ENCODE measurements around the gene SLC37A3. TPM values are rescaled to one million over a fixed set of nuclear protein-coding genes. Genes with fewer than 3 reads are reported as not detected.
"Not testable (repeated sequence)": the region's sequence is repeated elsewhere in the genome, so short reads cannot be mapped to it uniquely, and the experiment has no call there.

The SLC37A3 gene
- total RNA-seq, 1 experiment from 2014 or later = 52.7 TPM

DNA sequence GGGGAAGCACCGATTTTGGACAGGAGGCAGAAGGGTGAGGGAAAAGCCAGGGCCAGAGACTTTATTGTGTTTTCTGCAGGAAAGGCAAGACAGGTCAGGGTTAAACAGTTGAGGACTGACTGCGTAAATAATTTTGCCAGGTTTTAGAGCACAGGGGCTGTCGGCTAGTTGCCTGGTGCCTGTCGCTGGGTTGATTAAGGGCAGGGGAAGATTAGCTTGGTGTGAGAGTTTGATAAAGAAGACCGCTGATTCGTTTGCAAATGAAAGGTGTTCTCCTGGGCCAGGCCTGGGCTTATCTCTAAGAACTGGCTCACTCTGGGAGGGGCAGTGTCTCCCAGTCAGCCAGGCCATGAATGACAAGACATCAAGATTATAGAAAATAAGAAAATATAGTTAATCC, 75.6 kb downstream of the SLC37A3 start:
- Histone ChIP-seq H3K27ac (ENCODE audit: insufficient read length, low read depth, low read length) (no peak overlapping the region), H3K9ac (ENCODE audit: extremely low read depth, insufficient read length, low read length) (no peak overlapping the region), H3K9me3 (ENCODE audit: control insufficient read depth, low read depth, low read length) (no peaks in the 10 kb centered on the region), H2BK15ac (ENCODE audit: low read depth, low read length) (no peak overlapping the region), H3T11ph (ENCODE audit: low read length) (no peak overlapping the region), H3K27me3 (ENCODE audit: insufficient read depth, low read length) (no peaks in the 10 kb centered on the region), H2BK120ac (ENCODE audit: low read depth, low read length, poor library complexity, severe bottlenecking) (no peak overlapping the region), H3K23me2 (ENCODE audit: insufficient read length, low read depth, low read length, poor library complexity, severe bottlenecking) (no peaks in the 10 kb centered on the region), H4K8ac (replicated peaks; ENCODE audit: insufficient read length, low read depth, low read length) (no peak overlapping the region), H2AFZ (ENCODE audit: low read length) (no peak overlapping the region), H2BK20ac (ENCODE audit: low read depth, low read length, poor library complexity, severe bottlenecking) (no peak overlapping the region), H3K56ac (ENCODE audit: insufficient read length, low read depth, low read length) (no peak overlapping the region), H2BK12ac (ENCODE audit: insufficient read length, low read depth, low read length) (no peak overlapping the region), H3K79me2 (ENCODE audit: insufficient read depth, low read length) (no peaks in the 10 kb centered on the region), H4K91ac (ENCODE audit: insufficient read length, low read depth, low read length) (no peak overlapping the region), H3K18ac (ENCODE audit: insufficient read length, low read depth, low read length) (no peak overlapping the region), H4K5ac (ENCODE audit: insufficient read length, low read depth, low read length) (no peak overlapping the region), H2BK5ac (ENCODE audit: insufficient read length, low read length) (no peak overlapping the region), H3K4me1 (ENCODE audit: insufficient read depth, low read length) (peaks cover 2% of the 10 kb centered on the region; the same call in 1 of the 2 replicates), H3K23ac (ENCODE audit: insufficient read length, low read depth, low read length) (no peak overlapping the region), H4K20me1 (ENCODE audit: control insufficient read depth, insufficient read depth, insufficient read length) (no peaks in the 10 kb centered on the region), H3K4me2 (ENCODE audit: insufficient read depth, insufficient read length, low read length) (no peak overlapping the region), H3K79me1 (ENCODE audit: insufficient read depth, low read depth, low read length, poor library complexity, severe bottlenecking) (no peaks in the 10 kb centered on the region), H3K14ac (ENCODE audit: insufficient read depth, low read length) (no peak overlapping the region), H2AK5ac (ENCODE audit: insufficient read length, low read length) (no peak overlapping the region), H3K4ac (ENCODE audit: low read depth, low read length) (no peak overlapping the region)
- DNase-seq = peak; percentile 46
- no peaks in the 10 kb centered on the region for H3K9me3 Mint-ChIP-seq
- H3K27ac Mint-ChIP-seq = no peak overlapping the region
- no peaks in the 10 kb centered on the region; the same call in 1 of the 2 replicates for H3K27me3 Mint-ChIP-seq (ENCODE audit: low read depth)
- no CpG with 5 or more reads among the region's 6 CpGs for WGBS (ENCODE audit: extremely low coverage, insufficient read length, low lambda C conversion rate)
- H3K36me3 Mint-ChIP-seq (ENCODE audit: insufficient read depth in 1 of 3, low read depth in 3 of 3) = peaks cover 0 to 4% (median 0%) of the 10 kb centered on the region in 3 experiments; a peak in 2 of 7 replicates
- H3K4me3 Mint-ChIP-seq = no peak overlapping the region
- H3K4me1 Mint-ChIP-seq = peaks cover 0 to 2% of the 10 kb centered on the region in 2 experiments; a peak in 3 of 4 replicates
- TF ChIP-seq, protein P1, sequence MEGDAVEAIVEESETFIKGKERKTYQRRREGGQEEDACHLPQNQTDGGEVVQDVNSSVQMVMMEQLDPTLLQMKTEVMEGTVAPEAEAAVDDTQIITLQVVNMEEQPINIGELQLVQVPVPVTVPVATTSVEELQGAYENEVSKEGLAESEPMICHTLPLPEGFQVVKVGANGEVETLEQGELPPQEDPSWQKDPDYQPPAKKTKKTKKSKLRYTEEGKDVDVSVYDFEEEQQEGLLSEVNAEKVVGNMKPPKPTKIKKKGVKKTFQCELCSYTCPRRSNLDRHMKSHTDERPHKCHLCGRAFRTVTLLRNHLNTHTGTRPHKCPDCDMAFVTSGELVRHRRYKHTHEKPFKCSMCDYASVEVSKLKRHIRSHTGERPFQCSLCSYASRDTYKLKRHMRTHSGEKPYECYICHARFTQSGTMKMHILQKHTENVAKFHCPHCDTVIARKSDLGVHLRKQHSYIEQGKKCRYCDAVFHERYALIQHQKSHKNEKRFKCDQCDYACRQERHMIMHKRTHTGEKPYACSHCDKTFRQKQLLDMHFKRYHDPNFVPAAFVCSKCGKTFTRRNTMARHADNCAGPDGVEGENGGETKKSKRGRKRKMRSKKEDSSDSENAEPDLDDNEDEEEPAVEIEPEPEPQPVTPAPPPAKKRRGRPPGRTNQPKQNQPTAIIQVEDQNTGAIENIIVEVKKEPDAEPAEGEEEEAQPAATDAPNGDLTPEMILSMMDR (conservative IDR thresholded peaks at IDR 0.05) = no peak

DNA sequence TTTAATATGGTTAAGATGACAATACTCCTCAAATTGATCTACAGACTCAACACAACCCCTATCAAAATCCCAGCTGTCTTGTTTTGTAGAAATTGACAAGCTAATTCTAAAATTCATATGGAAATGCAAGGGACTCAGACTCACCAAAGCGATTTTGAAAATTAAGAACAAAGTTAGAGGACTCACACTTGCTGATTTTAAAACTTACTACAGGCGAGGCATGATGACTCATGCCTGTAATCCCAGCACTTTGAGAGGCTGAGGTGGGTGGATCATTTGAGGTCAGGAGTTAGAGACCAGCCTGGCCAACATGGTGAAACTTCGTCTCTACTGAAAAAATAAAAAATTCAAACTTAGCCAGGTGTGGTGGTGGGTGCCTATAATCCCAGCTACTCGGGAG, 78.3 kb downstream of the SLC37A3 start:
- H3K27ac ChIP-seq (ENCODE audit: insufficient read length, low read depth, low read length); H3K36me3 Mint-ChIP-seq (ENCODE audit: insufficient read depth in 1 of 3, low read depth in 3 of 3); H3K79me1 ChIP-seq (ENCODE audit: insufficient read depth, low read depth, low read length, poor library complexity, severe bottlenecking); H3K23ac ChIP-seq (ENCODE audit: insufficient read length, low read depth, low read length); H2BK20ac ChIP-seq (ENCODE audit: low read depth, low read length, poor library complexity, severe bottlenecking); H2BK15ac ChIP-seq (ENCODE audit: low read depth, low read length); H3K56ac ChIP-seq (ENCODE audit: insufficient read length, low read depth, low read length); H2AFZ ChIP-seq (ENCODE audit: low read length); H2BK5ac ChIP-seq (ENCODE audit: insufficient read length, low read length); H4K91ac ChIP-seq (ENCODE audit: insufficient read length, low read depth, low read length); H3K18ac ChIP-seq (ENCODE audit: insufficient read length, low read depth, low read length); H3K4me3 Mint-ChIP-seq; H3K4me1 ChIP-seq (ENCODE audit: insufficient read depth, low read length); H3K9me3 ChIP-seq (ENCODE audit: control insufficient read depth, low read depth, low read length); H2BK12ac ChIP-seq (ENCODE audit: insufficient read length, low read depth, low read length); H3K27ac Mint-ChIP-seq; H4K8ac ChIP-seq (replicated peaks; ENCODE audit: insufficient read length, low read depth, low read length); H3K27me3 ChIP-seq (ENCODE audit: insufficient read depth, low read length); H2BK120ac ChIP-seq (ENCODE audit: low read depth, low read length, poor library complexity, severe bottlenecking); H3K79me2 ChIP-seq (ENCODE audit: insufficient read depth, low read length); H3K9ac ChIP-seq (ENCODE audit: extremely low read depth, insufficient read length, low read length); H4K5ac ChIP-seq (ENCODE audit: insufficient read length, low read depth, low read length); H3K4me2 ChIP-seq (ENCODE audit: insufficient read depth, insufficient read length, low read length); H2AK5ac ChIP-seq (ENCODE audit: insufficient read length, low read length); H3K4ac ChIP-seq (ENCODE audit: low read depth, low read length); H3K27me3 Mint-ChIP-seq (ENCODE audit: low read depth); DNase-seq; H3T11ph ChIP-seq (ENCODE audit: low read length); H3K14ac ChIP-seq (ENCODE audit: insufficient read depth, low read length); H3K23me2 ChIP-seq (ENCODE audit: insufficient read length, low read depth, low read length, poor library complexity, severe bottlenecking); H3K9me3 Mint-ChIP-seq; H3K4me1 Mint-ChIP-seq; H4K20me1 ChIP-seq (ENCODE audit: control insufficient read depth, insufficient read depth, insufficient read length): not testable (repeated sequence)
- no CpG with 5 or more reads among the region's 4 CpGs for WGBS (ENCODE audit: extremely low coverage, insufficient read length, low lambda C conversion rate)

Data from H9 (cell line).